Smooth muscle cell of the brain vasculature (primary cell): ENCODE results near the gene PARP6.

Source experiments
- DNase-seq: peaks from one replicate; pipeline ENCODE4 v3.0.0-alpha.2; 2012; ENCODE audit warnings: low read depth, low spot score

Gene PARP6, protein sequence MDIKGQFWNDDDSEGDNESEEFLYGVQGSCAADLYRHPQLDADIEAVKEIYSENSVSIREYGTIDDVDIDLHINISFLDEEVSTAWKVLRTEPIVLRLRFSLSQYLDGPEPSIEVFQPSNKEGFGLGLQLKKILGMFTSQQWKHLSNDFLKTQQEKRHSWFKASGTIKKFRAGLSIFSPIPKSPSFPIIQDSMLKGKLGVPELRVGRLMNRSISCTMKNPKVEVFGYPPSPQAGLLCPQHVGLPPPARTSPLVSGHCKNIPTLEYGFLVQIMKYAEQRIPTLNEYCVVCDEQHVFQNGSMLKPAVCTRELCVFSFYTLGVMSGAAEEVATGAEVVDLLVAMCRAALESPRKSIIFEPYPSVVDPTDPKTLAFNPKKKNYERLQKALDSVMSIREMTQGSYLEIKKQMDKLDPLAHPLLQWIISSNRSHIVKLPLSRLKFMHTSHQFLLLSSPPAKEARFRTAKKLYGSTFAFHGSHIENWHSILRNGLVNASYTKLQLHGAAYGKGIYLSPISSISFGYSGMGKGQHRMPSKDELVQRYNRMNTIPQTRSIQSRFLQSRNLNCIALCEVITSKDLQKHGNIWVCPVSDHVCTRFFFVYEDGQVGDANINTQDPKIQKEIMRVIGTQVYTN

DNA sequence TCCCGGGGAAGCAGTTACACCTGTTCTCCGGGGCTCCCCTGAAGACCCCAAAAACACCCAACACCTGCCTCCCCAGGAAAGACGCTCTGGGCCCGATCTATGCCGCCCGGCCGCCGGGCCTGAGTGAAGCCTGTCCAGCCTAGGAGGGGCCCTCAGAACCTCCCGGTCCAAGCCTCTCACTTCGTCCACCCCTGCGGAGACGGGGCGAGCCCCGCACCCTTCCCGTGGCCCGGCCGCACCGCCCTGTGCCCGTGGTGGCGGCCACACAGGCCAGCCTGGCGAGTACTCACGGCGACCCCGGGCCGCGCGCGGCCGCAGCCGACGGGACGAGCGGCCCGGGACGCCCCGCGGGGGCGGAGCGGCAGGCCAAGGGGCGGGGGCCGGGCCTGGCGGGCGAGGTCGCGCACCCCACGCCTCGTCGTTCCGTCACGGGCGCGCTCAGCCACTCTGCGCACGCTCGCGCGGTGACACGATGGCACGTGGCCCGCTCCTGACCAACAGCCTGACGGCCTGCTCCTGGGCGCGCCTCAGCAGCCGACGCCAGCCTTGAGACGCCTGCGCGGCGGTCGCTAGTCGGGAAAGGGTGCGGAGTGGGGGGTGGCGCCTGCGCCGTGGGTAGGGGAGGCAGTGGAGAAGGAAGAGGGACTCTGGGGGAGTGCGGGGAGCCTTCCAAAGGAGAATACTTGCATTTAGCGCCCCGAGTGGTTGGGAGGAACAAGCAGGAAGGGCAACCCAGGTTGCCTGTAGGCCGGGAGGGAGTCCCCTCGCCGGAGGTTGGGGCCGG lies at the start of gene PARP6:
TSS of gene PARP6 (minus strand) at position 342 of the 784 bp plus-strand sequence. CDS start 5,077 bp downstream, outside the sequence.
- DNase-seq: peak; percentile 92

DNA sequence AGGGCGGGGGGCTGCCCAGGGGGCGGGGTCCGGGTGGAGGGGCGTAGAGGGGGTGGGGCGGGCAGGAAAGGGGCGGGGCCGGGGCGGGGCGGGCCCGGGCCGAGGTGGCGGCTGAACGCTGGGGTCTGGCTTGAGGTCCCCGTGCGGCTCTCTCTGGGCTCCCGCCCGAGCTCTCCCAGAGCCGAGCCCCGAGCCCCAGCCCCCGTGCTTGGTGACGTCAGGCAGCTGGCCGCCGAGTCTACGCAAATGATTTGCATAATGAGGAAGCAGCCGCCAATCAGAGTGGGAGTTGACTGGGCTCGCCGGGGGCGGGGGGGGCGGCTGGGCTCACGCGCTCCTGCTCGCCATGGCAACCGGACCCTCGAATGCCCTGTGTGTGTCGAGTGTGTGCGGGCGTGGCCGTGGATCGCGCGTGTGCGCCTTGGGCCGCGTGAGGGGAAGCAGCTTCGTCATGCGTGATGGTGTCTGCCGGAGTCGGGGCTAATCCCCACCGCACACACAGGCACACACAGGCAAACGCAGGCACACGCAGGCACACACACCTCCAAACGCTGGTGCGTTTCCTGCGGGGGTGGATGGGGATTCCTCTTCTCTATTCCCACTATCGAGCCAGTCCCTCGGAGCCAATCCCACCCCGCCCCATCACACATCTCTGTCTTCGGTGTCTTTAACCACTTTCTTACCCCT lies 47.8 kb upstream of the PARP6 start, which contains the start of gene CELF6:
TSS of gene CELF6 (minus strand) at position 173 of the 687 bp plus-strand sequence. CDS start 283 bp downstream, outside the sequence.
- DNase-seq: no peak

DNA sequence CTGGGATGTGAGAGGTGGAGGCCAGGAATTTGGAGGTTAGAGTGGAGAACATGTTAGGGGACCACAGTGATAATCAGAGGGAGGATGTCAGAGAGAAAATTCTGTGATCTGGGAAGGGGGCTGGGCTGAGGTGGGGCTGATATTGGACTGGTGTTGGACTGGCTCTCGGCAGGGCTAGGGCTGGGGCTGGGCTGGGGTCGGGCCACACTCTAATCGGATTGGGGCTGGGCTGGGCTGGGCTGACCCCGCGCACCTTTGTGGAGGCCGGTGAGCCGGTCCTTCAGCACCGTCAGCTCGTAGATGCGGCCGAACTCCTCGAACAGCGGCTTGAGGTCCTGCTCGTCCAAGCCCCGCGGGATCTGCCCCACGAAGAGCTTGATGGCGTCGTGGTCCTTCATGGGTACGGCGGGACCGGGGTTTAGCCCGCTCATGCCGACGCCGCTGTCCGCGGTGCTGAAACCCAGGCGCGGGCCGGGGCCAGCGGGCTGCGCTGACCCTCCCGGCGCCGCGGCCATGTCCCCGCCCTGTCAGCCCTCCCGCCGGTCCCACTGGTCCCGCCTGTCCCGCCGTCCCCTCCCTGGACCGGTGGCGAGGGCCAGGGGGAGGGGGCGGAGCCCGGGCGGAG lies 47.1 kb upstream of the PARP6 start:
- DNase-seq: no peak

DNA sequence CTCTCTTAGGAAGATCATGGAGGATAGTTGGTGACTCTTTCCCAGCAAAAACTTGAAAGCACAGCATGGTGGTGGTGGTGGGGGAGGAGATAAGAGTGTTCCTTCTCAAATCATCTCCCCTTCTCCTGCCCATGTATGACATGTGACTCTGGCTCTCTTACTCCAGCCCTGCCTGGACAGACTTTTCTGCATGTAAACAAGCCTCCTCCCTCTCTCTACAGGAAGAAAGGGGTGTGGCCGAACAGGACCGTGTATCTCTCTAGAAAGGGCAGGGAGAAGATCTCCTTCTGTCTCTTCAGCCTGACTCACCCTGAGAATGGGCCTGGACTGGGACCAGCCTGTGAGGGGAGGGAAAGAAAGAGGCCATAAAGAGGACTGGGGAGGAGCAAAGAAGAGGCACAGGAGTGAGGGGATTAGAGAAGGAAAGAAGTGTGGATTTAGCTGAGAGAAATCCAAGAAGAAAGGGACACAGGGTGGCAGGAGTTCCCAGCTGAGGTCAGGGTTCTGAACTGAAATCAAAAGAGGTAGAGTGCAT lies 46.1 kb upstream of the PARP6 start:
- DNase-seq: no peak

DNA sequence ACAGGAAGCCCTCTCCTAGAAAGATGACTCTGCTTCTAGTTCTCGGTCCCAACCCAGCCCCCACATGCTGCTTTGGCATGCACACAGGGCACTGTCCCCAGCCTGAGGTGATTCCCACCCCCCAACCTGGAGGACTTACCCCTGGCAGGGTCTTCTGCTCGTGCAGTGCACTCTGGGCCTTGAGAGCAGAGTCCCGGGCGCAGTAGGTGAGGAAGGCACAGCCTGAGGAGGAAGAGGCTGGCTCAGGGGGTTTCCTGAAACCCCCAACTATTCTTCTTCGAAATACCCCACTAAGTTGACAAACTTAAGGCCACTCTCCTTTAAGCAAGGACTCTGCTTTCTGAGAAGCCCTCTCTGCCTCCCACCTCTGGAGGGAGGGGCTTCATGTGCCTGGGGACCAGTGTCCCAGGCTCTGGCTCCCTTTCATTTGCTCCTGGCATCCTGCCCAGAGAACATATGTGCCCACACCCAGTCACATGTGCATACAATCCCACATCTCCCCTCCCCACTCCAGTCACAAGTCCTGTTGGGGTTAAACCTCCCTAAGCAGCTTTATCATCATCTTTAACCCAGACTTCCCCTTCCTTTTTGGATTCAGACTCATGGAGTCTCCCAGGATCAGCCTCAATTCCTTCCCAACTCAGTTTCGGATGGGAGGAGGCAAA lies 43.5 kb upstream of the PARP6 start:
- DNase-seq: no peak

DNA sequence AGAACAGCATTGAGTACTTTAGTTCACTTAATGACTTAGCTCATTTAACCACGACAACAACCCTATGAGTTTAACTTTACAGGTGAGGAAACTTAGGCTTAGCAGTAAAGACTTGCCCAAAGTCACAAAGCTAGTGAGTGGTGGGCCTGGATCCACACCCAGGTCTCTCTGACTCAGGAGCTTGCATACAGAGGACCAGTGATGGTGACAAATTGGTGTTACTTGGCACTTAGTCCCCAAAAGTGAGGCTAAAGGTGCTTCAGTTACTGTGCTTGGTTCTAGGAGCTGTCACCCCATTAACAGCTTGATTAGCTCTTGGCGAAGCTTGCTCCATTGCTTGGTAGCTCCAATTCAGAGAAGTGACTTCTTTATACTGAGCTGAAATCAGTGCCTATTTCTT lies 41.5 kb upstream of the PARP6 start:
- no peak for DNase-seq

DNA sequence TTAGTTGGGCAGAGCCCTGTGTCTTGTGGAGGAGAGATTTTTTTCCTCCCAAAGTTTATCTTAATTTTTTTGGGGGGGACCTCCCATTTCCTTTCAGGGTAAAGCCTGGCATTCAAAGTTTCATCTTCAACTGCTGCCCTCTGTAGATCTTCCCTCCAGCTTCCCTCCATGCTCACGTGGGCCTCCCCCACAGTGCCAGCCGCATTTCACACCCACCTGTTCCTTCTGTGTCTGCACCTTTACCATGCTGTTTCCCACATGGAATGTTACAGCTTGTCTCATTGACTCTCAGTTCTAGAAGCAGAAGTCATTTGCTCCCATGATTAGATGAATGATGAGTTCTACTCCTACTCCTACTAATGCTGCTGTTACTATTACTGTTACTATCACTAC lies 41.1 kb upstream of the PARP6 start:
- no peak for DNase-seq

DNA sequence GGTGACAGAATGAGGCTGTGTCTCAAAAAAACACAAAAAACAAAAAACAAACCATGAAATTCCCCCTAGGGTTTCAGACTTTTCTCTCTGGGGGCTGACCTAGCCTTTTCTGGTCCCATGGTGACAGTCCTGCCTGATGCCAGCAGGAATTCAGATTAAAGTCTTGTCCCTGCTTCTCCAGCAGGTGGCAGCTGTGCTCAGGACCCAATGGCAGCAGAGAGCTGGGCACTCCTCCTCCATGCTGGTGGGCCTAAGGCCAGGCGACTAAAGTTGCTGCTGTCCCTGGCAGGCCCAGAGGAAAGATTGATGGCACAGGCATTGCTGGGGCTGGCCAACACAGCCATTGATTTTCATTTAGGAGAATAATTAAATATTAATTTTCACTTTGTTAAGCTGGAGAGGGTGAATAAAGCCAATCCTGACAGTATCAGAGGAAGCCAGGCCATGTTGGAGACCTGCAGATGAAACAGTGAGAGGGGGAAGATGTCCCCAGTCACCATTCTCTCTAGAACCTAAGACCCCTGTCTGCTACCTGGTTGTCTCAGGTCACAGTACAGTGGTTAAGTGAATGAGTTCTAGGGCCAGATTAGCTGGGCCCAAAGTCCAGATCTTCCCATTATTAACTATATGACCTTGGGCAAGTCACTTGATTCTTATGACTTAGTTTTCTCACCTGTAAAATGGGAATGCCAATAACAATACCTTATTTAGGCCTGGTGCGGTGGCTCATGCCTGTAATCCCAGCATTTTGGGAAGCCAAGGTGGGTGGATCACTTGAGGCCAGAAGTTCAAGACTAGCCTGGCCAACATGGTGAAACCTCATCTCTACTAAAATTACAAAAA lies 40.5 kb upstream of the PARP6 start:
- DNase-seq: no peak

DNA sequence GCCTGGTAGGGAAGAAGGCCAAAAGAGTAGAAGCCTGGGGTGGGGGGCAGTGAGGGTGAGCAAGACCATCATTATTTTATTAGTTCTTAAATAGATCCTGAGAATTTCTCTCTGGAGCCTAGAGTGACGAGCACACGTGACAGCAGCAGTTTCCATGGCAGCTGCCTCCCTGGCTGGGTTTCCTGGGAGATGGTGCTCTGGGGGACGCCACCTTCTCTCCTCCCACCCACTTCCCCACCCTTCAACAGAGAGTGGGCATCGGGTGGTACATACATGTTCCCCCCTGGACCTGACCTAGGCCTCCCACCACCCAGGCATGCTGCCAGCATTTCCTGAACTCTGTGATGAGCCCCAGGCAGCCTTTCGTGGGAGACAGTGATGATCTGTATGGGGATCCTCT lies 34.7 kb upstream of the PARP6 start:
- DNase-seq: no peak

DNA sequence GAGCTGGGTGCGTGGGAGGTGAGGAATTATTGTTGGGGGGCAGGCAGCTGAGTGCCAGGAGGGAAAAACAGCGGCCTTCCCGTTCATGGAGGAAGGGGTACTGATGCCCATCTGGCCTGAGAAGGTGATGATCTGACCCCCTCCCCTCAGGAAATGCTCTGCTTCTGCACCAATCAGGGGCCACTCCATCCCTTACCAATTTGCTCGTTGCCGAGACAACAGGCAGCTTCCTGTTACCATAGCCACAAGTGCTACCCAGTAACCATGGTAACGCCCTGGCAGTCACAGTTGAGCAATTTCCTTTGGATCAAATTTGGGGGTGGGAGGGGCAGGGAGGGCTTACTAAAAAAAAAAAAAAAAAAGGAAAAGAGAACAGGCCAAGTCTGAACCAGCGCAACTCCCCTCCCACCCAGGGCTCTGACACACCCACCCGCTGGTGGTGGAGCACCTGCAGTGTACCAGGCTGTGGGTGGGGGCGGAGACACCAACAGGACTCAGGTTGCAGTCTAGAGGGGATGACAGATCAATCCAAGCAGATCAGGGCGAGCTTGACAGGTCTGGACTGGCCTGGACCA lies 33.9 kb upstream of the PARP6 start:
- no peak for DNase-seq

DNA sequence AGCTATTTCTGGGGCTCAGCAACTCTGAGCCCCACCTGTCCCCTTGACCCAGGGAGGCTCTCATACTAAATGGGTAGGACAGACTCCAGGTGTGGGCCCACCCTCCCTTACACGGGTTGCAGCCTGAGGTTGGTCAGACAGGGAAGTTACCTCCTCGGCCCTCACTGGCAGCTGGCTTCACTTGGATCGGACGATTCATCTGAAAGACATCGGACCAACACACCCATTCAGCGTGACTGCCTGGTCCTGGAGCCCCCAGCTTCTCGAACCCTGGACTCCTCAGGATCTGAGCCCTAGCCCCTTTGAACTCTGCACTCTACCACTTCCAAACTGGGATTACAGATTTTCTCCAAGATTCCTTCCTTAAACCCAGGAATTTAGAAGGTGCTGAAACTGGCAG lies 32.2 kb upstream of the PARP6 start:
- no peak for DNase-seq

DNA sequence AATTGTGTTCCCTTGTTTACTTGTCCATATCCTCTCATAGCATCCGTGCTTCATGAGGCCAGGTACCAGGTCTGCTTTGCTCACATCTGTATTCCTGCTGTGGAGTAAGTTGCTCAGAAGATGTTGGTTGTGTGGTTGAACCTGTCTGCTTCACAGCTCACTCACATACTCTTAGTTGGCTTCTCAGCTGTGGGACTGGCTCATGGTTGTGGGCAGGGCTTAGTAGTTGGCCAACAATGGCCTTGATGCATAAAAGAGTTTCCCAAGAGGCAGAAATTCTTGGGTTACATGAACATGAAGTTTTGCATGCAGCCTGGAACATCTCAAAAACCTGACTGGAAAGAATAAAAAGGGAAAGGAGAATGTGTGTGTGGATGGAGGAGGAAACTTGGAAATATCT lies 30.6 kb upstream of the PARP6 start:
- no peak for DNase-seq

DNA sequence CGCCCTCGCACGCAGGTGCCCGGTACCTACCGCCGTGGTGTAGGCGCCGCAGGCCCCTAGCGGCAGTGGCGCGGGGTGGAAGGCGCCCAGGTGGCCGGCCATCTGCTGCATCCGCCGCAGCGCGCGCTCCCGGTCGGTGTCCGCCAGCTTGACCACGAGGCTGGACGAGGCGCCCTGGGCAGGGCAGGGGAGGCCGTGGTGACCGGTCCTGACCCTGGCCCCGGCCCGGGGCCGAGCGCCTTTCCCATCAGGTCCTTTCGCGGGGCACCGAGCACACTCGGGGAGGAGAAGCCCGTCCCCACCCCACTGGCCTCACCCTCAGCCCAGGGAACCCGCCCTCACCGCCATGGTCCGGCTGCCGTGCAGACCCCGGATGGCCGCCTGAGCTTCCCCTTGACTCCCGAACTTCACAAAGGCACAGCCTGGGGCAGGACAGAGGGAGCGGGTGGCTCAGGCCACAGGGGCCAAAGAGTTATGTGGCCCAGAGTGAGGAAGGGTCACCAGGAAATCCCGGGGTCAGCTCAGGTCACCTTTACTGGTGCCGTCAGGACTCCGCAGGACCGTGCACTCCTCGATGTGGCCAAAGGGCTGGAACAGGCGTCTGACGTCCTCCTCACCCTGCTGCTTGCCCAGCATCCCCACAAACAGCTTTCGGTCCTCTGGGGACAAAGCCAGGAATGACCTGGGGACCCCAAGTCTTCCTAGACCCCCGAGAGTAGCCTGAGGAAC lies 17.4 kb upstream of the PARP6 start:
- no peak for DNase-seq

DNA sequence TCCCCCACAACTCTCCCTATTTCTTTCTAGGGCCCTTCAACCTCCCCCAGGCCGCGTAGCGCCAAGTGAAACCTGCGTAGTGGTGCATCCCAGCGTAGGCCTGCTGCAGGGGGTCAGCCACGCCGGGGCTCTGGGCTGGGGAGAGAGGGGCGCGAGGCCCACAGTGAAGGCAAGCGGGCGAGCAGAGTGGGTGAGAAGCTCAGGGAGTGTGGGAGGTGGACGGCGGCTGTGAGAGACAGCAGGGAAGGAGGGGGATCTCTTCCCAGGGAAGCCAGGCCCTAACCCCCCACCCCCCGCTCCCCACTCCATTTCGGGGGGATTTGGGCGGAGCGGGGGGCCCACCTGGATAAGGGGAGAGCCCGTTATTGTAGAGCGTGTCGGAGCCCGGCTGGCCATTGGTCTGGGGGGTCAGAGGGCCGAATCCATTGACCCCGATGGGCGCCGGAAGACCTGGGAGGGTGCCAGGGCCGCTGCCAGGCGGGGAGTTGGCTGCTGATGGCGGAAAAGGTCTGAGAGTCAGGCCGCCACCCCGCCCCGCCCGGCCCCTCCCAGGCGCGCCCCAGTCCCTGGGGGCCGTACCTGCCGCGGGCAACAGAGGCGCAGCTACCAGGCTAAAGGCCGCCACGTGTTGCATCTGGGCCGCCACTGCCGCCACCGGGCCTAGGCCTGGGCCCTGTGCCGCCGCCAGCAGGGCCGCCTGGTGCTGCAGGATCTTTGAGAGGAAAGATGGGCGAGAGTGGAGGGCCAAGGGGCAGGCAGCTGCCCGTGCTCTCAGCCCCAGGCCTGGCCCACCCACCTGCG lies 16.6 kb upstream of the PARP6 start:
- no peak for DNase-seq

DNA sequence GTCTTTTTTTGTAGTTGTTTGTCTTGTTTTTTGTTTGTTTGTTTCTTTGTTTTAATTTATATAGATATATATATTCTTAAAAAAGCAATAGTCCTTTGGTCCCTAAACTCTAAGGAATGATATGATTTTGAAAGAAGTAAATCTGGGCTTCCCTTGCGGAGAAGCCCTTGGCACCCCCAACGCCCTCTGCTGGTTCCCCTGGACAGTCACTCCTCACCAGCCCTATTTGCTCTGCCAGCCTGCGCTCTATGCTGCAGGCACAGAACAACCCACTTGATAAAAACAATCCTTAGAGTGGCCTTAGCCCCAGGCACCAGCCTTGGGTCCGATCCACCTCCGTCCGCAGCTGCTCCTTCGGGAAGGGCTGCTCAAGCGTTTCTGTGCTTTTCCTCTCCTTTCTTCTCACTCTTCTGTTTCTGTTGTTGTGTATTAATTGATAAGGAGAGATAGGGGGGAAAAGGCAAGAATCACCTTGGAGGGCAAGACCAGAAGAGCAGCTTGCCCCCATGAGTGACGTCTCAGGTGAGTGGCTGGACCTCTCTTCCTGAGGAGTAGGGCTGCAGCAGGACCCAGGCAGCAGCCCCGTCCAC lies 13.7 kb upstream of the PARP6 start:
- DNase-seq: no peak

DNA sequence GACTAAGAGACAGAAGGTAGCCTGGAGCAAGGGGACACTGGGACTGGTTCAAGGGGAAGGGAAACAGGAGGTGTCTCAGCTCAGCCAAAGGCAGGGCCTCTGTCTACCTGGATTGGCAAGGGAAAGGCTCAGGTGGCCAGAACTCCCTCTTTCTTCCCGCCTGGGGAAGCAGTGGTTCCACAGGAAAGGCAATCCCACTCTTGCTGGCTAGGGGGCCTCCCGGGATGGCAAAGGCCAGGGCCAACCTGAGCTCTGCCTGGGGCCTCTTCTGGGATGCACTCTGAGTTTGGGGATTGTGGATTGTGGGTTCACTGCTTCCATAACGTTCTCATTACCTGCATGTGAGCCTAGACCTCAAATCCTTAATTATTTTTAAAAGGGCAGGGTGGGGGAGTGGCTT lies 13.0 kb upstream of the PARP6 start:
- no peak for DNase-seq

DNA sequence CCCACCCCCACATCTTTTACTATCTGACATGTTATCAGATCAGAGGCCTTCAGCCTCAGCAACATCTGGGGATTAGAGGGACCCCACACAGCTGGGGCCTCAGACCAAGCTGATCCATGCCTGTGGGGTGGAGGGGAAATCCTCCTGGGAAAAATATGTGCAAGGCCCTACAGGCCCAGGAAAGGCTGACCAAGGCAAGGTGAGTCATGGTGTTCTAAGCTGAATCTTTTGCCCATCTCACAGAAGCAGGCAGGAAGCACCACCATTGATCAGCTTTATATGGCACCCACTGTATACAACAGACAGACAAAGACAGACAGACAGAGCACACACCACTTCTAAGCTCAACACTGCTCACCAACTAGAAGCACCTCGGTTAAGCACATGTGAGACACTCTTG lies 12.4 kb upstream of the PARP6 start:
- no peak for DNase-seq
